Tibial artery (tissue), 4 donors: ENCODE data around the gene PRKAG2.

Source experiments
- DNase-seq, 2 donors: peaks; one replicate each; pipeline ENCODE4 v3.0.0-alpha.2; 2019
- H3K27ac ChIP-seq, 2 donors: fragments of 200-600 bp; sonication (generic) in 1 of 2; 1 replicate in 1 of 2; 2 replicates in 1 of 2; pipeline ENCODE4 v1.5.1; 2018 to 2019; ENCODE audit warnings: mild to moderate bottlenecking in 1 of 2
- H3K27me3 ChIP-seq, 2 donors: fragments of 200-600 bp; sonication (generic) in 1 of 2; one replicate each; pipeline versions ENCODE4 v1.5.1 to v1.6.0; 2016 to 2019
- H3K36me3 ChIP-seq, 3 donors: fragments of 200-600 bp; sonication (generic) in 2 of 3; one replicate each; pipeline ENCODE4 v1.5.1; 2016 to 2019; ENCODE audit warnings: mild to moderate bottlenecking in 2 of 3
- H3K4me1 ChIP-seq, 4 donors: fragments of 200-600 bp; sonication (generic) in 2 of 4; 1 replicate in 3 of 4; 2 replicates in 1 of 4; pipeline ENCODE4 v1.5.1; 2016 to 2019
- H3K4me3 ChIP-seq, 2 donors: fragments of 200-600 bp; sonication (generic) in 1 of 2; 1 replicate in 1 of 2; 2 replicates in 1 of 2; pipeline ENCODE4 v1.5.1; 2018 to 2019; ENCODE audit warnings: mild to moderate bottlenecking in 2 of 2
- H3K9me3 ChIP-seq, 3 donors: fragments of 200-600 bp; sonication (generic) in 1 of 3; one replicate each; pipeline ENCODE4 v1.5.1; 2016 to 2019
- CTCF ChIP-seq, 2 experiments: fragments of 200-600 bp in 1 of 2; fragments of 450-650 bp in 1 of 2; IDR thresholded peaks; one replicate each; pipeline ENCODE4 v1.5.1; 2017 to 2019; ENCODE audit warnings: antibody characterized with exemption in 2 of 2, mild to moderate bottlenecking in 1 of 2, moderate library complexity in 1 of 2
- intact Hi-C: fragments of 100-400 bp; cut with DNase I; formaldehyde crosslinking; loops from one replicate; pipeline ENCODE4 v1.15.0; 2023; ENCODE audit warnings: low total_unique reads

The PRKAG2 gene

GRCh38 chr7:151687523-151688235, 189.2 kb downstream of the PRKAG2 start:
- no peaks in the 10 kb centered on the region for H3K27me3 ChIP-seq
- peaks cover 9 to 51% (median 32%) of the 10 kb centered on the region in 4 donors for H3K4me1 ChIP-seq
- no peaks in the 10 kb centered on the region for H3K9me3 ChIP-seq
- no peak overlapping the region for H3K4me3 ChIP-seq
- TF ChIP-seq CTCF (IDR thresholded peaks at IDR 0.05): no peak
- H3K36me3 ChIP-seq: no peaks in the 10 kb centered on the region
- intact Hi-C loops: loop anchor here (5.0 kb wide), 1 partner anchor 55 kb away; no protein-coding TSS in a partner anchor
- peak overlapping the region; percentile 81 to 82 for H3K27ac ChIP-seq
- DNase-seq: peak; percentile 78 to 92

GRCh38 chr7:151686826-151687225, 190.1 kb downstream of the PRKAG2 start:
- no peaks in the 10 kb centered on the region for H3K9me3 ChIP-seq
- H3K4me1 ChIP-seq: peaks cover 9 to 59% (median 32%) of the 10 kb centered on the region in 4 donors
- H3K27me3 ChIP-seq: no peaks in the 10 kb centered on the region
- H3K4me3 ChIP-seq: no peak overlapping the region
- DNase-seq: no peak
- H3K36me3 ChIP-seq: no peaks in the 10 kb centered on the region
- H3K27ac ChIP-seq: peak overlapping the region; percentile 81 to 82
- intact Hi-C loops: loop anchor here (5.0 kb wide), 1 partner anchor 55 kb away; no protein-coding TSS in a partner anchor
- TF ChIP-seq CTCF (IDR thresholded peaks at IDR 0.05): no peak

GRCh38 chr7:151686016-151686766, 190.7 kb downstream of the PRKAG2 start:
- H3K9me3 ChIP-seq: no peaks in the 10 kb centered on the region
- H3K4me3 ChIP-seq: no peak overlapping the region
- no peaks in the 10 kb centered on the region for H3K36me3 ChIP-seq
- no peak for TF ChIP-seq CTCF (IDR thresholded peaks at IDR 0.05)
- H3K27me3 ChIP-seq: no peaks in the 10 kb centered on the region
- intact Hi-C loops: loop anchor here (5.0 kb wide), 1 partner anchor 54 kb away; no protein-coding TSS in a partner anchor
- DNase-seq: peak in 1 of 2 donors; percentile 66
- H3K4me1 ChIP-seq: peaks cover 9 to 65% (median 36%) of the 10 kb centered on the region in 4 donors
- peak overlapping the region; percentile 81 to 82 for H3K27ac ChIP-seq

- intact Hi-C loops: loop anchor here (5.0 kb wide), 1 partner anchor 52 kb away; no protein-coding TSS in a partner anchor
- Histone ChIP-seq H3K27ac (no peak overlapping the region), H3K36me3 (no peaks in the 10 kb centered on the region), H3K4me3 (no peak overlapping the region), H3K27me3 (no peaks in the 10 kb centered on the region), H3K4me1 (peaks cover 9 to 71% (median 45%) of the 10 kb centered on the region in 4 donors), H3K9me3 (no peaks in the 10 kb centered on the region)
- peak in 1 of 2 donors; percentile 57 for DNase-seq
- TF ChIP-seq CTCF (IDR thresholded peaks at IDR 0.05): no peak
Measured at GRCh38 chr7:151684408-151685175, 192.3 kb downstream of the PRKAG2 start.
